IMR-90 (cell line): ENCODE results near the gene BCL2L15. TPM values are rescaled to one million over a fixed set of nuclear protein-coding genes. Genes with fewer than 3 reads are reported as not detected.

Source experiments
- ATAC-seq: fragments of 200-7000 bp; cut with Tn5 transposase; 2 replicates; pipeline ENCODE4 v1.9.1; 2020; ENCODE audit warnings: low read depth, mild to moderate bottlenecking, moderate library complexity
- BruUV-seq: library from RNA; stranded (reverse); fragments of 400-500 nt; replicated peaks from 2 replicates; lab custom pipeline; 2021; lab: Mats Ljungman, UMichigan
- CTCF ChIA-PET: fragments of 300-600 bp; formaldehyde crosslinking; extraction: SDS; loops from one replicate; lab custom pipeline; 2021; ENCODE audit warnings: antibody characterized with exemption; lab: Yijun Ruan, JAX
- POLR2A ChIA-PET: fragments of 300-600 bp; sonication (Branson Sonifier 250); formaldehyde crosslinking; loops from one replicate; lab custom pipeline; 2022; ENCODE audit warnings: antibody characterized with exemption; ENCODE audit not compliant: unreplicated experiment; lab: Charles Lee
- DNase-seq: peaks from one replicate; pipeline ENCODE4 v3.0.0; 2013
- H2AFZ ChIP-seq: replicated peaks from 2 replicates; pipeline ENCODE3; 2013; ENCODE audit warnings: low read length, mild to moderate bottlenecking; ENCODE audit not compliant: poor library complexity
- H2AK5ac ChIP-seq: 2 replicates; pipeline ENCODE4 v1.6.1; 2013; ENCODE audit warnings: low read depth, low read length, inconsistent platforms
- H2AK9ac ChIP-seq: replicated peaks from 2 replicates; pipeline ENCODE3; 2013; ENCODE audit warnings: mild to moderate bottlenecking, low read depth, low read length, moderate library complexity; ENCODE audit not compliant: poor library complexity
- H2BK120ac ChIP-seq: 2 replicates; pipeline ENCODE4 v1.6.1; 2013; ENCODE audit warnings: low read depth, low read length, inconsistent platforms
- H2BK15ac ChIP-seq: 3 replicates; pipeline ENCODE4 v1.6.1; 2013; ENCODE audit warnings: low read depth, low read length, inconsistent platforms
- H2BK20ac ChIP-seq: 2 replicates; pipeline ENCODE4 v1.6.1; 2013; ENCODE audit warnings: low read depth, mild to moderate bottlenecking, inconsistent platforms, low read length, moderate library complexity
- H2BK5ac ChIP-seq: 2 replicates; pipeline ENCODE4 v1.6.1; 2013; ENCODE audit warnings: mild to moderate bottlenecking, low read depth, low read length, inconsistent platforms; ENCODE audit not compliant: poor library complexity, severe bottlenecking
- H3K14ac ChIP-seq: replicated peaks from 2 replicates; pipeline ENCODE4 v1.6.1; 2013; ENCODE audit warnings: low read depth, low read length, inconsistent platforms
- H3K18ac ChIP-seq: 2 replicates; pipeline ENCODE4 v1.6.1; 2013; ENCODE audit warnings: low read depth, low read length, control low read depth
- H3K23ac ChIP-seq: 2 replicates; pipeline ENCODE4 v1.6.1; 2013; ENCODE audit warnings: low read depth, low read length, inconsistent platforms
- H3K27ac ChIP-seq: 2 replicates; pipeline ENCODE4 v1.5.1; 2013; ENCODE audit warnings: mild to moderate bottlenecking, control low read depth, low read length; ENCODE audit not compliant: insufficient read depth
- H3K27me3 ChIP-seq: 2 replicates; pipeline ENCODE4 v1.6.1; 2013; ENCODE audit warnings: low read length; ENCODE audit not compliant: control insufficient read depth, insufficient read depth
- H3K36me3 ChIP-seq: 2 replicates; pipeline ENCODE4 v1.6.1; 2013; ENCODE audit warnings: low read length, mixed read lengths; ENCODE audit not compliant: control insufficient read depth, insufficient read depth
- H3K4ac ChIP-seq: 2 replicates; pipeline ENCODE4 v1.6.1; 2013; ENCODE audit warnings: low read depth, low read length, inconsistent platforms
- H3K4me1 ChIP-seq: 2 replicates; pipeline ENCODE4 v1.6.1; 2013; ENCODE audit warnings: low read length, mixed read lengths; ENCODE audit not compliant: control insufficient read depth, insufficient read depth
- H3K4me2 ChIP-seq: 2 replicates; pipeline ENCODE4 v1.6.1; 2013; ENCODE audit warnings: low read depth, mild to moderate bottlenecking, control low read depth, low read length, moderate library complexity
- H3K4me3 ChIP-seq: 2 replicates; pipeline ENCODE4 v1.5.1; 2013; ENCODE audit warnings: low read depth, mild to moderate bottlenecking, control low read depth, low read length, moderate library complexity; ENCODE audit not compliant: insufficient read depth
- H3K56ac ChIP-seq: 2 replicates; pipeline ENCODE4 v1.6.1; 2013; ENCODE audit warnings: low read length, inconsistent platforms; ENCODE audit not compliant: insufficient read depth; ENCODE audit errors: extremely low read depth
- H3K79me1 ChIP-seq, 2 experiments: 2 replicates each; pipeline ENCODE4 v1.6.1; 2013; ENCODE audit warnings: low read length in 2 of 2, inconsistent platforms in 1 of 2, low read depth in 1 of 2
- H3K9ac ChIP-seq: 2 replicates; pipeline ENCODE4 v1.6.1; 2013; ENCODE audit warnings: low read depth, low read length, control low read depth
- H3K9me1 ChIP-seq: 2 replicates; pipeline ENCODE4 v1.6.1; 2013; ENCODE audit warnings: low read length, inconsistent platforms; ENCODE audit not compliant: insufficient read depth
- H3K9me3 ChIP-seq: 2 replicates; pipeline ENCODE4 v1.6.1; 2013; ENCODE audit warnings: low read length; ENCODE audit not compliant: control insufficient read depth, insufficient read depth
- H4K20me1 ChIP-seq: 2 replicates; pipeline ENCODE4 v1.6.1; 2013; ENCODE audit warnings: low read length, inconsistent platforms; ENCODE audit not compliant: insufficient read depth
- H4K5ac ChIP-seq: 2 replicates; pipeline ENCODE4 v1.6.1; 2013; ENCODE audit warnings: mild to moderate bottlenecking, low read depth, low read length, control low read depth
- H4K8ac ChIP-seq, 2 experiments: 2 replicates each; pipeline ENCODE4 v1.6.1; 2013; ENCODE audit warnings: low read depth in 2 of 2, low read length in 2 of 2, control low read depth in 1 of 2, inconsistent platforms in 1 of 2
- H4K91ac ChIP-seq: 2 replicates; pipeline ENCODE4 v1.6.1; 2013; ENCODE audit warnings: low read depth, low read length, inconsistent platforms; ENCODE audit not compliant: insufficient read depth
- BHLHE40 ChIP-seq: fragments of 150-350 bp; IDR thresholded peaks from 2 replicates; pipeline ENCODE4 v1.6.1; 2016; ENCODE audit warnings: mild to moderate bottlenecking, low read depth, low read length
- CEBPB ChIP-seq: IDR thresholded peaks from 2 replicates; pipeline ENCODE4 v1.6.1; 2012; ENCODE audit warnings: low read depth, low read length, improper control_type of control experiment
- CTCF ChIP-seq: conservative IDR thresholded peaks from 2 replicates; pipeline ENCODE4 v1.5.1; 2012; ENCODE audit warnings: mild to moderate bottlenecking, low read depth, low read length, improper control_type of control experiment
- FOS ChIP-seq: fragments of 150-350 bp; IDR thresholded peaks from 2 replicates; pipeline ENCODE4 v1.6.1; 2016; ENCODE audit warnings: low read depth, low read length
- MAFK ChIP-seq: IDR thresholded peaks from 2 replicates; pipeline ENCODE4 v1.6.1; 2012; ENCODE audit warnings: low read depth, low read length, improper control_type of control experiment
- MAZ ChIP-seq: IDR thresholded peaks from 2 replicates; pipeline ENCODE4 v1.6.1; 2012; ENCODE audit warnings: low read depth, mild to moderate bottlenecking, low read length, improper control_type of control experiment, moderate library complexity, borderline replicate concordance
- MXI1 ChIP-seq: IDR thresholded peaks from 2 replicates; pipeline ENCODE4 v1.6.1; 2012; ENCODE audit warnings: low read depth, mild to moderate bottlenecking, low read length, moderate library complexity, borderline replicate concordance
- RAD21 ChIP-seq: IDR thresholded peaks from 2 replicates; pipeline ENCODE4 v1.6.1; 2012; ENCODE audit warnings: low read length, improper control_type of control experiment
- RCOR1 ChIP-seq: IDR thresholded peaks from 2 replicates; pipeline ENCODE4 v1.6.1; 2012; ENCODE audit warnings: mild to moderate bottlenecking, low read length, improper control_type of control experiment; ENCODE audit not compliant: insufficient replicate concordance
- RFX5 ChIP-seq: IDR thresholded peaks from 2 replicates; pipeline ENCODE4 v1.8.0; 2012; ENCODE audit warnings: low read depth, mild to moderate bottlenecking, low read length, moderate library complexity
- SMC3 ChIP-seq: fragments of 150-350 bp; IDR thresholded peaks from 2 replicates; pipeline ENCODE4 v1.6.1; 2016; ENCODE audit warnings: low read depth, mild to moderate bottlenecking, antibody characterized with exemption, low read length, moderate library complexity
- dilution Hi-C: fragments of 300-500 bp; cut with HindIII; formaldehyde crosslinking; loops from one replicate; pipeline ENCODE4 v1.14.3; 2018; ENCODE audit warnings: low sequenced_read_pairs; ENCODE audit not compliant: unreplicated experiment
- in situ Hi-C: fragments of 300-500 bp; cut with MboI; formaldehyde crosslinking; loops from 3 replicates; pipeline ENCODE4 v1.14.3; 2019; ENCODE audit warnings: low sequenced_read_pairs, inconsistent platforms, mixed read lengths
- intact Hi-C: fragments of 100-400 bp; cut with micrococcal nuclease; formaldehyde crosslinking; loops from 2 replicates; pipeline ENCODE4 v1.10.0; 2022
- polyA plus RNA-seq, 3 experiments: library from polyadenylated mRNA; depleted of rRNA; stranded (reverse); fragments of >200 nt; gene quantifications; 2 replicates each; pipeline ENCODE4 v1.2.3, GENCODE V29; 2012; ENCODE audit warnings: low replicate concordance in 1 of 3
- total RNA-seq: library from RNA; depleted of rRNA; stranded (reverse); fragments of >200 nt; gene quantifications from 2 replicates; pipeline ENCODE4 v1.2.3, GENCODE V29; 2012

BCL2L15 gene
- total and polyA plus RNA-seq, 2 of the 4 experiments (the other 2 are of a cell fraction) = under 0.01 to 0.15 TPM

- H2AK5ac ChIP-seq = no peak overlapping the region
- H2AK9ac ChIP-seq = no peak overlapping the region
- H3K79me1 ChIP-seq = peaks cover 2 to 6% of the 10 kb centered on the region in 2 experiments; a peak in 2 of 4 replicates
- ATAC-seq = no peak
- no peak overlapping the region for H2BK120ac ChIP-seq
- no peak overlapping the region for H2BK20ac ChIP-seq
- H3K9ac ChIP-seq = no peak overlapping the region
- no peak overlapping the region for H3K4me3 ChIP-seq
- H3K18ac ChIP-seq = no peak overlapping the region
- no peak overlapping the region for H3K14ac ChIP-seq
- no peaks in the 10 kb centered on the region for H4K20me1 ChIP-seq
- no peak overlapping the region for H4K91ac ChIP-seq
- peaks cover 2% of the 10 kb centered on the region; the same call in 1 of the 2 replicates for H3K4me1 ChIP-seq
- H2BK5ac ChIP-seq = no peak overlapping the region
- ChIA-PET CTCF (no interaction called here), POLR2A (no interaction called here)
- no peak overlapping the region for H3K4me2 ChIP-seq
- dilution Hi-C loops = no loop called here
- H2BK15ac ChIP-seq = no peak overlapping the region
- TF ChIP-seq BHLHE40 (no peak), MXI1 (no peak), RFX5 (no peak), RCOR1 (no peak), MAZ (no peak), SMC3 (no peak), CTCF (no peak), MAFK (no peak), CEBPB (no peak), FOS (no peak), RAD21 (no peak)
- no peak for DNase-seq
- no peak overlapping the region for H3K4ac ChIP-seq
- BruUV-seq = no TSS peak
- H2AFZ ChIP-seq = no peak overlapping the region
- no peak overlapping the region for H4K5ac ChIP-seq
- in situ Hi-C loops = loop anchor here (25.0 kb wide), 1 partner anchor 781 kb away; no protein-coding TSS in a partner anchor
- H3K23ac ChIP-seq = no peak overlapping the region
- no peak overlapping the region for H3K27ac ChIP-seq
- H3K9me1 ChIP-seq = no peaks in the 10 kb centered on the region; the same call in 1 of the 2 replicates
- intact Hi-C loops = no loop called here
- no peaks in the 10 kb centered on the region for H3K9me3 ChIP-seq
- H3K27me3 ChIP-seq = peaks cover 5% of the 10 kb centered on the region
- no peaks in the 10 kb centered on the region for H3K36me3 ChIP-seq
- no peak overlapping the region for H4K8ac ChIP-seq
- H3K56ac ChIP-seq = no peak overlapping the region
These were observed 30.9 kb upstream of the BCL2L15 start for GRCh38 chr1:113918243-113918642.
